Neural cell (in vitro differentiated cells): ENCODE data around the gene VIPR1. TPM values are rescaled to one million over a fixed set of nuclear protein-coding genes. Genes with fewer than 3 reads are reported as not detected.

Experiments
- H2AFZ ChIP-seq: fragments of 200-600, 300-800 bp; sonication (generic), shearing (Covaris generic); 2 replicates; pipeline ENCODE4 v1.6.0; 2014; ENCODE audit warnings: low read depth, mild to moderate bottlenecking, antibody characterized with exemption, low read length, moderate library complexity
- H3F3A ChIP-seq: fragments of 200-600 bp; shearing (Covaris generic); 2 replicates; pipeline ENCODE4 v1.6.1; 2016; ENCODE audit warnings: mild to moderate bottlenecking, moderate library complexity, mixed read lengths, antibody characterized with exemption, low read length; ENCODE audit not compliant: insufficient read depth, poor library complexity, severe bottlenecking
- H3K27ac ChIP-seq: fragments of 200-600, 300-800 bp; sonication (generic), shearing (Covaris generic); 2 replicates; pipeline ENCODE4 v1.5.1; 2014; ENCODE audit warnings: mild to moderate bottlenecking, low read length, moderate library complexity
- H3K27me3 ChIP-seq: fragments of 300-800, 200-600 bp; sonication (generic), shearing (Covaris generic); 2 replicates; pipeline ENCODE4 v1.6.0; 2014; ENCODE audit warnings: mild to moderate bottlenecking, low read depth, low read length, moderate library complexity; ENCODE audit not compliant: insufficient read depth
- H3K36me3 ChIP-seq: fragments of 300-800, 200-600 bp; sonication (generic), shearing (Covaris generic); 2 replicates; pipeline ENCODE4 v1.5.1; 2014; ENCODE audit warnings: mild to moderate bottlenecking, antibody characterized with exemption, low read length, moderate library complexity; ENCODE audit not compliant: insufficient read depth
- H3K4me2 ChIP-seq: fragments of 300-800, 200-600 bp; sonication (generic), shearing (Covaris generic); 2 replicates; pipeline ENCODE4 v1.6.0; 2014; ENCODE audit warnings: mild to moderate bottlenecking, low read length
- H3K4me3 ChIP-seq: fragments of 300-800, 200-600 bp; sonication (generic), shearing (Covaris generic); 2 replicates; pipeline ENCODE4 v1.5.1; 2014; ENCODE audit warnings: mild to moderate bottlenecking, low read length, moderate library complexity
- H3K79me2 ChIP-seq: fragments of 200-600 bp; shearing (Covaris generic); replicated peaks from 2 replicates; pipeline ENCODE4 v1.6.0; 2014; ENCODE audit warnings: mild to moderate bottlenecking, low read length, moderate library complexity; ENCODE audit not compliant: insufficient read depth
- H3K9ac ChIP-seq: fragments of 300-800, 200-600 bp; sonication (generic), shearing (Covaris generic); 2 replicates; pipeline ENCODE4 v1.6.1; 2016; ENCODE audit warnings: mild to moderate bottlenecking, low read length, mixed read lengths
- H3K9me2 ChIP-seq: fragments of 200-600 bp; shearing (Covaris generic); 2 replicates; pipeline ENCODE4 v1.6.1; 2016; ENCODE audit warnings: mild to moderate bottlenecking, low read length, mixed read lengths; ENCODE audit not compliant: insufficient read depth
- H3K9me3 ChIP-seq: fragments of 200-600, 300-800 bp; sonication (generic), shearing (Covaris generic); 2 replicates; pipeline ENCODE4 v1.6.1; 2016; ENCODE audit warnings: mild to moderate bottlenecking, mixed run types, low read length, moderate library complexity, mixed read lengths
- H4K20me1 ChIP-seq: fragments of 200-600 bp; shearing (Covaris generic); 2 replicates; pipeline ENCODE4 v1.6.1; 2016; ENCODE audit warnings: mild to moderate bottlenecking, mixed run types; ENCODE audit not compliant: insufficient read depth
- CTCF ChIP-seq: fragments of 450-650 bp; IDR thresholded peaks from 2 replicates; pipeline ENCODE4 v1.5.1; 2014; ENCODE audit warnings: antibody characterized with exemption, mild to moderate bottlenecking, moderate library complexity; ENCODE audit not compliant: poor library complexity, severe bottlenecking
- EP300 ChIP-seq: fragments of 450-650 bp; conservative IDR thresholded peaks from 2 replicates; pipeline ENCODE4 v1.6.1; 2014; ENCODE audit warnings: antibody characterized with exemption, mild to moderate bottlenecking, moderate library complexity; ENCODE audit not compliant: poor library complexity, severe bottlenecking
- EZH2 ChIP-seq: fragments of 200-600, 300-800 bp; shearing (Covaris generic), sonication (generic); IDR thresholded peaks from 2 replicates; pipeline ENCODE4 v1.6.1; 2014; ENCODE audit warnings: antibody characterized with exemption, low read length, borderline replicate concordance, mild to moderate bottlenecking; ENCODE audit not compliant: insufficient read depth, poor library complexity, severe bottlenecking
- MXI1 ChIP-seq: fragments of 450-650 bp; conservative IDR thresholded peaks from 2 replicates; pipeline ENCODE4 v1.6.1; 2014; ENCODE audit warnings: antibody characterized with exemption, mild to moderate bottlenecking; ENCODE audit not compliant: poor library complexity, severe bottlenecking
- POLR2AphosphoS5 ChIP-seq: IDR thresholded peaks from 2 replicates; pipeline ENCODE4 v1.6.1; 2012
- RAD21 ChIP-seq: fragments of 450-650 bp; conservative IDR thresholded peaks from 2 replicates; pipeline ENCODE4 v1.6.1; 2014; ENCODE audit warnings: antibody characterized with exemption, mild to moderate bottlenecking, moderate library complexity
- REST ChIP-seq: IDR thresholded peaks from 2 replicates; pipeline ENCODE4 v1.6.1; 2012; ENCODE audit warnings: borderline replicate concordance
- SMC3 ChIP-seq: fragments of 450-650 bp; conservative IDR thresholded peaks from 2 replicates; pipeline ENCODE4 v1.6.1; 2014; ENCODE audit warnings: antibody characterized with exemption, mild to moderate bottlenecking, moderate library complexity; ENCODE audit not compliant: poor library complexity
- TAF1 ChIP-seq: IDR thresholded peaks from 2 replicates; pipeline ENCODE4 v1.6.1; 2012; ENCODE audit warnings: low read depth
- polyA plus RNA-seq: library from polyadenylated mRNA; depleted of rRNA; stranded (reverse); fragments of >200 nt; gene quantifications from 2 replicates; pipeline ENCODE4 v1.2.3, GENCODE V29; 2014

The VIPR1 gene
- polyA plus RNA-seq, 1 donor from 2014 or later: 1.6 TPM

GRCh38 chr3:42492508-42493080, 9.8 kb upstream of the VIPR1 start:
- Histone ChIP-seq H2AFZ (no peak overlapping the region), H3K9me2 (no peaks in the 10 kb centered on the region), H3K27me3 (peaks cover 2% of the 10 kb centered on the region), H3K4me3 (no peak overlapping the region), H3K4me2 (no peak overlapping the region), H3F3A (no peaks in the 10 kb centered on the region), H3K79me2 (no peaks in the 10 kb centered on the region), H3K9me3 (no peaks in the 10 kb centered on the region), H3K36me3 (no peaks in the 10 kb centered on the region), H3K9ac (no peak overlapping the region), H3K27ac (no peak overlapping the region), H4K20me1 (no peaks in the 10 kb centered on the region)
- TF ChIP-seq TAF1: no peak

GRCh38 chr3:42493126-42493797, 9.2 kb upstream of the VIPR1 start:
- TF ChIP-seq EP300: no peak
- TF ChIP-seq POLR2AphosphoS5: no peak
- no peak for TF ChIP-seq REST
- TF ChIP-seq CTCF: no peak
- TF ChIP-seq RAD21: no peak
- H3K27ac ChIP-seq: no peak overlapping the region
- peaks cover 2% of the 10 kb centered on the region for H3K27me3 ChIP-seq
- H3K4me2 ChIP-seq: no peak overlapping the region
- no peaks in the 10 kb centered on the region for H3F3A ChIP-seq
- H2AFZ ChIP-seq: no peak overlapping the region
- H3K79me2 ChIP-seq: no peaks in the 10 kb centered on the region
- no peaks in the 10 kb centered on the region for H3K9me2 ChIP-seq
- H3K36me3 ChIP-seq: no peaks in the 10 kb centered on the region
- H3K9me3 ChIP-seq: no peaks in the 10 kb centered on the region
- H4K20me1 ChIP-seq: no peaks in the 10 kb centered on the region
- H3K9ac ChIP-seq: no peak overlapping the region
- H3K4me3 ChIP-seq: no peak overlapping the region

- H3K36me3 ChIP-seq: no peaks in the 10 kb centered on the region
- H3K9me3 ChIP-seq: no peaks in the 10 kb centered on the region
- TF ChIP-seq POLR2AphosphoS5 (no peak), MXI1 (no peak), SMC3 (no peak), TAF1 (no peak), RAD21 (no peak), EP300 (no peak), REST (no peak), CTCF (no peak), EZH2 (no peak)
- H3K27ac ChIP-seq: no peak overlapping the region
- no peaks in the 10 kb centered on the region for H3F3A ChIP-seq
- no peak overlapping the region for H3K4me3 ChIP-seq
- no peak overlapping the region for H3K9ac ChIP-seq
- H3K79me2 ChIP-seq: no peaks in the 10 kb centered on the region
- no peaks in the 10 kb centered on the region for H3K9me2 ChIP-seq
- no peak overlapping the region for H3K4me2 ChIP-seq
- H4K20me1 ChIP-seq: no peaks in the 10 kb centered on the region
- no peak overlapping the region for H2AFZ ChIP-seq
- peaks cover 2% of the 10 kb centered on the region for H3K27me3 ChIP-seq
Observed at GRCh38 chr3:42493798-42494151, 8.7 kb upstream of the VIPR1 start.
